Activated CD8-positive, alpha-beta memory T cell treated with anti-CD3 and anti-CD28 coated beads for 24 hours (primary cell): ENCODE data around the gene GRM5.
"Not testable (repeated sequence)": the region's sequence is repeated elsewhere in the genome, so short reads cannot be mapped to it uniquely, and the experiment has no call there.

Source experiments
- DNase-seq: peaks from one replicate; pipeline ENCODE4 v3.0.0-alpha.2; 2020

GRM5 gene

GRCh38 chr11:88535266-88535665 is 530.5 kb downstream of the GRM5 start:
- DNase-seq, result no peak

- not testable (repeated sequence) for DNase-seq
Observed at GRCh38 chr11:88534706-88535105, 531.1 kb downstream of the GRM5 start.

- DNase-seq, result no peak
Observed at GRCh38 chr11:88534185-88534584, 531.6 kb downstream of the GRM5 start.

GRCh38 chr11:88533001-88533400 is 532.8 kb downstream of the GRM5 start:
- no peak for DNase-seq

- DNase-seq, result no peak
Observed at GRCh38 chr11:88531831-88532230, 534.0 kb downstream of the GRM5 start.

GRCh38 chr11:88529426-88529825 is 536.4 kb downstream of the GRM5 start:
- no peak for DNase-seq

- no peak for DNase-seq
Observed at GRCh38 chr11:88523386-88524071, 542.3 kb downstream of the GRM5 start.

- no peak for DNase-seq
Observed at GRCh38 chr11:88522624-88523385, 543.0 kb downstream of the GRM5 start.

- no peak for DNase-seq
Observed at GRCh38 chr11:88521799-88522201, 544.0 kb downstream of the GRM5 start.

GRCh38 chr11:88521399-88521798 is 544.4 kb downstream of the GRM5 start:
- DNase-seq, result no peak

- no peak for DNase-seq
Observed at GRCh38 chr11:88520391-88520790, 545.4 kb downstream of the GRM5 start.

GRCh38 chr11:88515002-88515401 is 550.8 kb downstream of the GRM5 start:
- no peak for DNase-seq

GRCh38 chr11:88511006-88511405 is 554.8 kb downstream of the GRM5 start:
- DNase-seq, result no peak

GRCh38 chr11:88508759-88509581 is 556.8 kb downstream of the GRM5 start:
- peak; percentile 68 for DNase-seq

GRCh38 chr11:88508418-88508758 is 557.4 kb downstream of the GRM5 start:
- peak; percentile 59 for DNase-seq

- DNase-seq, result no peak
Observed at GRCh38 chr11:88507771-88508417, 557.9 kb downstream of the GRM5 start.

GRCh38 chr11:88501541-88501940 is 564.2 kb downstream of the GRM5 start:
- DNase-seq, result no peak

- no peak for DNase-seq
Observed at GRCh38 chr11:88495836-88496235, 569.9 kb downstream of the GRM5 start.

GRCh38 chr11:88494848-88495247 is 570.9 kb downstream of the GRM5 start:
- no peak for DNase-seq

GRCh38 chr11:88491674-88492073 is 574.1 kb downstream of the GRM5 start:
- DNase-seq, result no peak

GRCh38 chr11:88489030-88489429 is 576.8 kb downstream of the GRM5 start:
- DNase-seq, result no peak

GRCh38 chr11:88487646-88488045 is 578.1 kb downstream of the GRM5 start:
- no peak for DNase-seq
